HG03175 (cell line): ENCODE results near the gene STX10.
"Not testable (repeated sequence)": the region's sequence is repeated elsewhere in the genome, so short reads cannot be mapped to it uniquely, and the experiment has no call there.

ENCODE experiments used
- ATAC-seq: cut with Tn5 transposase; IDR thresholded peaks from one replicate; pipeline ENCODE4 v1.9.1; 2021; ENCODE audit warnings: mild to moderate bottlenecking, moderate library complexity; ENCODE audit not compliant: unreplicated experiment

Gene STX10

DNA sequence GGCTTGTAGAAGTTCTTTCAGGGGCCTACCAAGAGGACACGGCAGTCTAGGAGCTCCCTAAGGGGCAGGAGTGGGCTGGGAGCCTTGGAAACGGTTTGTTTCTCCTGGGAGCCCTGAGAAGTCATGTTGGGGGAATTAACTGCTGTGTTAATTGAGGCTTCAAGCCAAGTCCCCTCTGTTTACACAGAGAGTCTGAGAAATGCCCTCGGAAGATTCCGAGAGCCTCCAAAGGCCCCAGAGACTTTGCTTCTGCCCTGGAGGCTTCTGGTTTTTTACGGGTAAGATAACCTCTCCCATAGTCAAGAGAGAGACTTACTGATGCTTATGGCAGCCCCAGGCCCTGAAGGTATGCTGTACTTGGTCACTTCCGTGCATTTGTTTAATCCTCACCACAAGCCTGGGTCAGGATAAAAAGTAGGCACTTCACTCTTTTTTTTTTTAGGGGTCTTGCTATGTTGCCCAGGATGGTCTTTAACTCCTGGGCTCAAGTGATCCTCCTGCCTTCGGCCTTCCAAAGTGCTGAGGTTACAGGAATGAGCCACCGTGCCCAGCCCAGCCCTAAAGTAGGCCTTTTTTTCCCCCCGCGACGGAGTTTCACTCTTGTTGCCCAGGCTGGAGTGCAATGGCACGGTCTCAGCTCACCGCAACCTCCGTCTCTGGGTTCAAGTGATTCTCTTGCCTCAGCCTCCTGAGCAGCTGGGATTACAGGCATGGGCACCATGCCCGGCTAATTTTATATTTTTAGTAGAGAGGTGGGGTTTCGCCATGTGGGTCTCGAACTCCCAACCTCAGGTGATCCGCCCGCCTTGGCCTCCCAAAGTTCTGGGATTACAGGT, 15.2 kb upstream of the STX10 start:
- ATAC-seq = no peak

- ATAC-seq = no peak
Measured at GRCh38 chr19:13164343-13165161, 14.4 kb upstream of the STX10 start.

- no peak for ATAC-seq
Measured at GRCh38 chr19:13163609-13164342, 13.6 kb upstream of the STX10 start.

- no peak for ATAC-seq
Measured at GRCh38 chr19:13162724-13163608, 12.8 kb upstream of the STX10 start.

DNA sequence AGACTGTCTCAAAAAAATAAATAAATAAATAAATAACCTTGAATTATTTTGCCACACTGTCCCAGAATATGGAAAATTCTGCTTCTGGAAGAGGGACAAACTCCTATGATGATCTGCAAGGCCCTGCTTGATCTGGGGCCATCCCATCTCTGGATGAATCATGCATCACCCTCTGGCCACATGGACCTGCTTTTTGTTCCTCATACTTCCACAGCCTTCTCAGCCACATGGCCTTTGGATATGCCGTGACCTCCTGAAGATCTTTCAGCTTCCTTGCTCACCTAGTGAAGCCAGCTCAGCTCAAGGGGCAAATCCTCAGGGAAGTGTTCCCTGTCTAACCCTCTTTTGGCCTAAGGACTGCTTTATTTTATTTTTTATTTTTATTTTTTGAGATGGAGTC, 10.4 kb upstream of the STX10 start:
- ATAC-seq = no peak

- ATAC-seq = no peak
Measured at GRCh38 chr19:13159713-13160112, 9.5 kb upstream of the STX10 start.

DNA sequence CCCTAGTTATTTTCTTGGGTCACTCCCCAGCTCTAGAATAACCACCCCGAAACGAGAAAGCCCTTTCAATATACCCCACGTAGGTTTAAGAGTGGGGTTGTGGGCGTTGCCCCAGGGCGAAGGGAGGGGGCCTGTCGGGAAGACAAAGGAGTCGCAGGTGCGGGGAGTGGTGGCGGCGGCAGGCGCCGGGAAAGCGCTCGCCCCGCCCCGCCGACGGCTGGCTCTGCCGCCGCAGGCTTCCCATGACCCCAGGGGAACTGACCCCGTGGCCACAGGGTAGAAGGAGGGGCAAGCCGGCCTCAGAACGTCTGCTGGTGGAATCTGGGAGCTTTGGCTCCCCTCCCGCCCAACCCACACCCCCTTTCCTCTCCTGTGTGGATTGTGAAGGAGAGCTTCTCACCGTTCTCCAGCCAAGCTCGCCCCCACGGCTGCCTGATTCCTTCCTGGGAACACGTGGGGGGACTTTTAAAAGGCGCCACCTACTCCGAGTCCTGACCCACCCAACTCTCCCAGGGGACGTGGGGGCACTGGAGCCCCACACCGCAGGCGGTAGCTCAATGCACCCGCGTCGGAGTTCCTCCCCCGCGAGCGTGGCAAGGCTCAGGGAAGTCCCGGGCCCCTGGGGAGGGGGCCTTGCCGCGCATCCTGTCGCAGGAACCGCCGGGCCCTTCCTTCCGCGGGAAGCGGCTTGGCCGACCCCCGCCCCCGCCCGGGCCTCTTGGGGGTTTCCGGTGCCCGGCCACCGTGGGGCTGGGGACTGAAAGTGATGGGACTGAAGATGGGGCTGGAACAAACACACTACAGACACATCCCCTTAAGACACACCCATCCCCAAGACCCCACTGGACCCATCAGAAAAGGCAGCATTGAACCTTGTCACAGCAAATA, 5.5 kb upstream of the STX10 start:
- no peak for ATAC-seq

DNA sequence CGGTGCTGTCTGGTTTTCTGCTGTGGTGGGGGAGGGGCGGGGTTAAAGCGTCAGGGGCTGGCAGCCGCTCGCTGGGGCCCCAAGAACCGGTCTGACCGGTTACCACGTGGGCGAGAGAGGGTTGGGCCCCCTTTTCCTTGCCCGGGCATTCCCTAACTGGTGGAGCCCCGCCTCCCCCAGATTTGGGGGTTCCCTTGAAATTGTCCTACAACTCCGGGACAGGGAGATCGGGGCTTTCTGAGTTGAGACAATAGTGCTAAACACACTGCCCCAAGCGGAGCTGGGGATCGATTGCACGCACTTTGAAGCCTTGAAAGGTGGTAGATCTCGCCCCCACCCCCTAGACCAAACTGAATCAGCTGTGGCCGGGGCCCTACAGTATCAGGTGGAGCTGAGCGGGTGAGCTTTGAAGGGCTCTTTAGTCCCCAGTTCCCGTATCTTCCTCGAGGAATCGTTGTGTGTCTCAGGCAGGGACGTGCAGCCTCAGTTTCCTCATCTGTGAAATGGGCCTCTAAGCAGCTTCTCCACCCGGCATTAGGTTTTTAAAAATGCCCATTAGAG, 4.8 kb upstream of the STX10 start:
- no peak for ATAC-seq

DNA sequence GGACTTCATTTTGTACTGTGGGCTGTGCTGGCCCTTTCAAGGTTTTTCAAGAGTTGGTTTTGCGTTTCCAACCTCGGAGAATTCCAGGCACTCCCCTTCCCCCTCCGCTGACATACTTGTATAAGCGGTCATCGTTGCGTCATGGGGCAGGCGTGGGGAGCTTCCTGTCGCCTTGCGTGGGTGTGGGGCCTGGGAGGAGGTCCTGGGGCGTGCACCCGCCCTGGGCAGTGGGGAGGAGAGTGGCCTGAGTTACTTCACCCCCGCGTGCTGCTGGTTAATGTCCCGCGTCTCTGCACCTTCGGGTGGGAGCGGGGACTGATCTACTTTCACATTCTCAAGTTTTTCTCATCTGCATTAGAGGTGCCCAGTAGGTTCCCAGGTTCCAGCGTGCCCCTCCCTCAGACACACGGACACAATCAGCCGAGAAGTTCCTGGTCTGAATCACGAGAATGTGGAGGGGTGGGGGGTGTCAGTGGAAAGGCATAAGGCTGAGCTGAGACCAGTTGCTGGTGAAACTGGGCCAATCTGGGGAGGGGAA, 4.1 kb upstream of the STX10 start:
- no peak for ATAC-seq

GRCh38 chr19:13153569-13154240, 3.5 kb upstream of the STX10 start:
- no peak for ATAC-seq

DNA sequence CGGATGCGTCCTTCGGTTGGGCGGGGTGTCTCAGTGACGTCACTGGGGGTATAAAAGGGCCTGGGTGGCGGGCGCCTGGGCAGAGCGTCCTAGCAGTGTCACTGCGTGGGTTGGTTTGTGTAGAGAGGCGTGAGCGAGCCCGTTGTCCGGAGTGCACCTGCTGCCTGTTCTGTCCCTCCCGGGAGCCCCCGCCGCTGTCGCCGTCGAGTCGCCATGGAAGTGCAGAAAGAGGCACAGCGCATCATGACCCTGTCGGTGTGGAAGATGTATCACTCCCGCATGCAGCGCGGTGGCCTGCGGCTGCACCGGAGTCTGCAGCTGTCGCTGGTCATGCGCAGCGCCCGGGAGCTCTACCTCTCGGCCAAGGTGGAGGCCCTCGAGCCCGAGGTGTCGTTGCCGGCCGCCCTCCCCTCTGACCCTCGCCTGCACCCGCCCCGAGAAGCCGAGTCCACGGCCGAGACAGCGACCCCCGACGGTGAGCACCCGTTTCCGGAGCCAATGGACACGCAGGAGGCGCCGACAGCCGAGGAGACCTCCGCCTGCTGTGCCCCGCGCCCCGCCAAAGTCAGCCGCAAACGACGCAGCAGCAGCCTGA, 2.9 kb upstream of the STX10 start:
- ATAC-seq = peak; percentile 27

GRCh38 chr19:13152356-13152973, 2.3 kb upstream of the STX10 start:
- ATAC-seq = no peak

DNA sequence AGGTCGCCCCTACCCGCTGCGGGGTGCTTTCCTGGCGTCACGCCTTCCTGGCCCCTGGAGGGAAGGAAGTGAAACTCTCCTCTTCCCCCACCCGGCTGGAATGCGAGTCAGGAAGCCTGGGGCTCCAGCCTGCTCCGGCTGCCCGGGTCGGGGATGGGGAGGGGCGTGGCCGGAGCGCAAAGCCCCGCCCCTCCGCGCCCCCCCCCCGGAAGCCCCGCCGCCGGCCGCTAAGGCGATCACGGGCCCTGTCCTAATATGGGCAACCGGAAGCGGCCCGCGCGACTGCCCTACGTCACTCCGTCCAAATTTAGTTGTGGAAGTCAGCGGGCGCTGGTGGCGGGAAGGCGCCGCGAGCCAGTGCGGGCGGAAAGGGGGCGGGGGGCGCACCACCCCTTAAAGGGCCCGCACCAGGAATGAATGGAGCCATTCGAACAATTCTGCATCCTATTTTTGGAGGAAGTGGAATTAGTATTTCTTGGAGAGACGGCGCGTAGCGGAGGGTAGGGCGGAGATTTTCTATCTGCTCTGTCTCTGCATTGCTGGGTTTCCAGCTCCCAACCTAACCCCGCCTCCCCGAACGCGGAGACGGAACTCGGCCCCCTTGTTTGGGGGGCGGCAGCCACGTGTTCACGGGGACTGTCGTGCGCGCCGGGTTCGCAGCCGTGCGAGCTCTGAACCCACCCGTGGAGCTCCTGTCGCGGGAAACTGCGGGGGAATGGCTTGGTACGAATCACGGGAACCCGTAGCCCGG, 1.6 kb upstream of the STX10 start:
- ATAC-seq = peak; percentile 40

DNA sequence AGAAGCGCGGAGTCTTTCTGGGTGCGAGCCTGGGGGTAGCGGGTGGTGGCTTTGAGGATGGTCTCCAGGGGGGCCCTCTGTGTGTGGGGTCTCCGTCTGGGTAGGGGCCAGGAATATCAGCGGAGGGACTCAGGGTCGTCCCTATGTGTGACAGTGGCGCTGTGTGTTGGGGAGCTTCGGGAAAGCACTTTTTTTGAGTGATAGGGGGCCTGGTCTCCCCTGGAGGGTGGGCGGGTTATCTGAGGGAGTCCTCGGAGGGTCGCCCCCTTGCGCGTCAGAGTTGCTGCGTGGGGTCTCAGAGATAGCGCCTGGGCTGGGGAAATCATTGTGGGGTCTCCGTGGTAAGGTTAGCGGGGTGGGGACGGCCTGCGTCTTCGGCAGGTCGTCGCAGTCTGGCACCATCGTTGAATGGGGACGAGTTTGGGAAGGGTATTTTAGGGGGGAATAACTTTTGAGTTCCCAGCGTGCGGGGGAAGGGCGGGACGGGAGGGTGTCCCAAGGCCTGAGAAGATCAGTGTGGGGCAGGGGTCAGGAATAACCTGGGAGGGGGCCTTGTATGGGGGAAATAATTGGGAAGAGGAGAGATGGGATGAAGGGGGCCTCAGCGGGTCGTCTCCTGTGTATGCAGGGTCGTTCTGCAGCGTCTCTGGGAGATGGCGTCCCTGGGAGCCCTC, 893 bp upstream of the STX10 start:
- ATAC-seq = no peak

DNA sequence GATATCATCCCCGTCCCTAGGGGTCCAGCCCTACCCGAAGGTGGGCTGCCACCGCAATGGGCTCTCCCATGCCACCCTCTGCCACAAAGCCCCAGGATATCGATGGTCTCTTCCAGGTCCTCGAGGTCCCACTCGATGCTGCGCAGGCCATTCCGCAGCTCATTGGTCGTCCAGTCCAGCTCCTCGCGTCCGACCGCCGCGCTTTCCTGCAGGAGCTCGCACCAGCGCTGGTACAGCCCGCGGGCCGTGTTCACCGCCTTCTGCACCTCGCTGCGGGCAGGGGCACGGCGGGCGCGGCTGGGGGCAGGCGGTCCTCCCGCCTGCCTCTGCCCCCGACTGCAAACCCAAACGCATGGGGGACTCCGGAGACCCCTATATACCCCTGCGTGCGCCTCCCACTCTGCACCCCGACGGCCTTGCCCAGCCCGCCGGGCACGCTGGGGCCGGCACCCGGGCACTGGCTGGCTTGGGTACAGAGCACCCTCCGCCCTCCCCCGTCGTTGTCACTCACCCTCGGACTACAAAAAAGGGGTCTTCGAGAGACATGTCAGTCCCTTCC, 468 bp downstream of the STX10 start:
- ATAC-seq = no peak

GRCh38 chr19:13149173-13149627, 975 bp downstream of the STX10 start:
- ATAC-seq = not testable (repeated sequence)
